Measurements from ENCODE around the gene RND3. TPM values are rescaled to one million over a fixed set of nuclear protein-coding genes. Genes with fewer than 3 reads are reported as not detected.
A peak's percentile ranks its signal among the peaks of the same experiment; 100 is the strongest.

The RND3 gene
- 10 to 100 TPM; 12.6 to 69.4 (median 41.1) TPM for total RNA-seq

- intact Hi-C loops (cut with DNase I; ENCODE audit: low total_unique reads), result no loop called here
- TF ChIP-seq POLR2A (IDR thresholded peaks at IDR 0.05), result peak; percentile 80 to 90
- TF ChIP-seq, protein P1, sequence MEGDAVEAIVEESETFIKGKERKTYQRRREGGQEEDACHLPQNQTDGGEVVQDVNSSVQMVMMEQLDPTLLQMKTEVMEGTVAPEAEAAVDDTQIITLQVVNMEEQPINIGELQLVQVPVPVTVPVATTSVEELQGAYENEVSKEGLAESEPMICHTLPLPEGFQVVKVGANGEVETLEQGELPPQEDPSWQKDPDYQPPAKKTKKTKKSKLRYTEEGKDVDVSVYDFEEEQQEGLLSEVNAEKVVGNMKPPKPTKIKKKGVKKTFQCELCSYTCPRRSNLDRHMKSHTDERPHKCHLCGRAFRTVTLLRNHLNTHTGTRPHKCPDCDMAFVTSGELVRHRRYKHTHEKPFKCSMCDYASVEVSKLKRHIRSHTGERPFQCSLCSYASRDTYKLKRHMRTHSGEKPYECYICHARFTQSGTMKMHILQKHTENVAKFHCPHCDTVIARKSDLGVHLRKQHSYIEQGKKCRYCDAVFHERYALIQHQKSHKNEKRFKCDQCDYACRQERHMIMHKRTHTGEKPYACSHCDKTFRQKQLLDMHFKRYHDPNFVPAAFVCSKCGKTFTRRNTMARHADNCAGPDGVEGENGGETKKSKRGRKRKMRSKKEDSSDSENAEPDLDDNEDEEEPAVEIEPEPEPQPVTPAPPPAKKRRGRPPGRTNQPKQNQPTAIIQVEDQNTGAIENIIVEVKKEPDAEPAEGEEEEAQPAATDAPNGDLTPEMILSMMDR (IDR thresholded peaks at IDR 0.05), result peak; percentile 84 to 89 (median 88)
- peak; percentile 95 to 98 for DNase-seq
These were observed at the start of gene RND3 for GRCh38 chr2:150487537-150488429. RND3 (minus strand) TSS chr2:150487667; CDS start chr2:150487417, 250 bp downstream.

GRCh38 chr2:150535176-150535575, 47.7 kb upstream of the RND3 start:
- Histone ChIP-seq H3K4me1 (no peaks in the 10 kb centered on the region), H3K36me3 (no peaks in the 10 kb centered on the region), H3K27me3 (no peaks in the 10 kb centered on the region), H3K4me3 (no peak overlapping the region), H3K9me3 (no peaks in the 10 kb centered on the region), H3K27ac (no peak overlapping the region)
- intact Hi-C loops (cut with DNase I; ENCODE audit: low total_unique reads), result no loop called here
- no peak for DNase-seq
- no peak for TF ChIP-seq POLR2A (IDR thresholded peaks at IDR 0.05)
- TF ChIP-seq, protein P1 (IDR thresholded peaks at IDR 0.05), result no peak

More at GRCh38 chr2:150487537-150488429, at the start of gene RND3:
- peak within 1 kb of the TSS; percentile 81 to 88 for H3K27ac ChIP-seq
- H3K9me3 ChIP-seq, result no peaks in the 10 kb centered on the region
- H3K4me3 ChIP-seq, result peak within 1 kb of the TSS; percentile 56 to 67
- no peaks in the 10 kb centered on the region for H3K36me3 ChIP-seq
- no peaks in the 10 kb centered on the region for H3K27me3 ChIP-seq
- H3K4me1 ChIP-seq, result no peaks in the 10 kb centered on the region

GRCh38 chr2:150532879-150533278, 45.4 kb upstream of the RND3 start:
- H3K36me3 ChIP-seq, result no peaks in the 10 kb centered on the region
- DNase-seq, result no peak
- no peaks in the 10 kb centered on the region for H3K4me1 ChIP-seq
- no peaks in the 10 kb centered on the region for H3K27me3 ChIP-seq
- intact Hi-C loops (cut with DNase I; ENCODE audit: low total_unique reads), result no loop called here
- no peak overlapping the region for H3K27ac ChIP-seq
- TF ChIP-seq POLR2A (IDR thresholded peaks at IDR 0.05), result no peak
- TF ChIP-seq, protein P1 (IDR thresholded peaks at IDR 0.05), result no peak
- no peaks in the 10 kb centered on the region for H3K9me3 ChIP-seq
- H3K4me3 ChIP-seq, result no peak overlapping the region

DNA sequence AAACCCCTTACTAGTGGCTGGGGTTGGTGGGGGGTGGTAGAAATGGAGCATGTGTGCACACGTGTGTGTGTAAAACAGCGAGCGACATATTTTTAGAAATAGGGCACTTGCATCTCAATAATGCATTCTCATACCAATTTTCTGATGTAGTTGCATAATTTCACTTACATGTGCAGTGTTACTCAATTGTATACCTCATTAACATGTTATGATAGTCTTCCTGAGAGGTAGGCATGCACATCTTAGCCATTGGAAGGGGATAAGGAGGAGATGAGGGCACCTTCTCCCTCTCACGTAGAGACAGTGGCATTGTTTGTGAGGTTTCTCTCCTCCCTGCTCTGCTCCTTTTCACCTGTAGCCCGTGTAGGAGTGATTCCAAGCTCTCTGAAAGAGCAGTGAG, 44.6 kb upstream of the RND3 start:
- Histone ChIP-seq H3K9me3 (no peaks in the 10 kb centered on the region), H3K27ac (no peak overlapping the region), H3K4me1 (no peaks in the 10 kb centered on the region), H3K36me3 (no peaks in the 10 kb centered on the region), H3K27me3 (no peaks in the 10 kb centered on the region), H3K4me3 (no peak overlapping the region)
- intact Hi-C loops (cut with DNase I; ENCODE audit: low total_unique reads), result no loop called here
- no peak for DNase-seq
- TF ChIP-seq, protein P1 (IDR thresholded peaks at IDR 0.05), result no peak
- TF ChIP-seq POLR2A (IDR thresholded peaks at IDR 0.05), result no peak

DNA sequence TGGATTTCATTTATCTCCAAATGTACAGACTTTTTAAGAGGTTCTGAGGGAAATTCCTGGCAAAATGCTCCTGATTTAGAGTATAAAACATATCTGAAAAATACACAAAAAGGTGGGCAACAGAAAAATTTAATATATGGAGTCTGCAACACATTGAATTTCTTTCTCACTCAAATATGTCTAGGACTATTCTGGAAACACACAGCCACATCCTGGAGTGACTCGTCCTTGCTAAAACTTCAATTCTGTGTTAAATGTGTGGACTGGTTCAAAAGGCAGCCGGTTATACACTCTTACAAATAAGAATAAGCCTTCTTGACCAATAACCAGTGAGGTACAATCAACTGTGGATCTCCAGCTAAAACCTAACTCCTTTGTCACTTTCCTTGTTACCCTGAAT, 44.1 kb upstream of the RND3 start:
- intact Hi-C loops (cut with DNase I; ENCODE audit: low total_unique reads), result no loop called here
- Histone ChIP-seq H3K4me1 (no peaks in the 10 kb centered on the region), H3K4me3 (no peak overlapping the region), H3K27me3 (no peaks in the 10 kb centered on the region), H3K27ac (no peak overlapping the region), H3K9me3 (no peaks in the 10 kb centered on the region), H3K36me3 (no peaks in the 10 kb centered on the region)
- TF ChIP-seq POLR2A (IDR thresholded peaks at IDR 0.05), result no peak
- TF ChIP-seq, protein P1 (IDR thresholded peaks at IDR 0.05), result no peak
- no peak for DNase-seq
